HG02763 (cell line): ENCODE results near the gene ARL6IP4.
"Not testable (repeated sequence)": the region's sequence is repeated elsewhere in the genome, so short reads cannot be mapped to it uniquely, and the experiment has no call there.

ENCODE experiments used
- ATAC-seq: cut with Tn5 transposase; IDR thresholded peaks from one replicate; pipeline ENCODE4 v1.9.1; 2021; ENCODE audit warnings: mild to moderate bottlenecking, moderate library complexity; ENCODE audit not compliant: unreplicated experiment

Gene ARL6IP4

GRCh38 chr12:123005081-123005626 lies 24.7 kb downstream of the ARL6IP4 start:
- no peak for ATAC-seq

GRCh38 chr12:123006977-123007376 lies 26.5 kb downstream of the ARL6IP4 start:
- ATAC-seq: no peak

GRCh38 chr12:123010110-123010509 lies 29.6 kb downstream of the ARL6IP4 start:
- no peak for ATAC-seq

GRCh38 chr12:123010681-123011080 lies 30.2 kb downstream of the ARL6IP4 start:
- no peak for ATAC-seq

GRCh38 chr12:123011701-123012100 lies 31.2 kb downstream of the ARL6IP4 start:
- no peak for ATAC-seq

GRCh38 chr12:123013185-123014095 lies 33.0 kb downstream of the ARL6IP4 start:
- no peak for ATAC-seq

GRCh38 chr12:123014473-123014872 lies 34.0 kb downstream of the ARL6IP4 start:
- not testable (repeated sequence) for ATAC-seq

GRCh38 chr12:123017753-123018152 lies 37.3 kb downstream of the ARL6IP4 start:
- no peak for ATAC-seq

GRCh38 chr12:123019841-123020138 lies 39.3 kb downstream of the ARL6IP4 start:
- no peak for ATAC-seq

- ATAC-seq: no peak
Measured at GRCh38 chr12:123021688-123022604, 41.5 kb downstream of the ARL6IP4 start.

GRCh38 chr12:123022846-123023245 lies 42.4 kb downstream of the ARL6IP4 start:
- ATAC-seq: no peak

GRCh38 chr12:123024819-123025391 lies 44.4 kb downstream of the ARL6IP4 start:
- ATAC-seq: no peak

- ATAC-seq: no peak
Measured at GRCh38 chr12:123026094-123026853, 45.8 kb downstream of the ARL6IP4 start.

GRCh38 chr12:123027726-123028445 lies 47.4 kb downstream of the ARL6IP4 start:
- ATAC-seq: no peak

- ATAC-seq: no peak
Measured at GRCh38 chr12:123028475-123028874, 48.0 kb downstream of the ARL6IP4 start.

- ATAC-seq: no peak
Measured at GRCh38 chr12:123029550-123029949, 49.1 kb downstream of the ARL6IP4 start.

- ATAC-seq: no peak
Measured at GRCh38 chr12:123030686-123031085, 50.2 kb downstream of the ARL6IP4 start.

- ATAC-seq: no peak
Measured at GRCh38 chr12:123031171-123031845, 50.8 kb downstream of the ARL6IP4 start.
